WTC11 (cell line): ENCODE data around the gene SYK.

Source experiments
- MAX ChIP-seq: sonication (generic); formaldehyde crosslinking; IDR thresholded peaks from 2 replicates; pipeline ENCODE4 v1.8.0; 2022; ENCODE audit warnings: mild to moderate bottlenecking, missing genetic modification reagents
- PRDM15 ChIP-seq: sonication (generic); formaldehyde crosslinking; IDR thresholded peaks from 2 replicates; pipeline ENCODE4 v1.8.0; 2022; ENCODE audit warnings: missing genetic modification reagents
- TF ChIP-seq, protein P1 (sequence below): fragments of 250-450 bp; sonication (Bioruptor Pico); IDR thresholded peaks from 2 replicates; pipeline ENCODE4 v1.9.0; 2021; ENCODE audit warnings: mild to moderate bottlenecking

GRCh38 chr9:90778746-90779145 lies 22.9 kb upstream of the SYK start:
- TF ChIP-seq, protein P1, sequence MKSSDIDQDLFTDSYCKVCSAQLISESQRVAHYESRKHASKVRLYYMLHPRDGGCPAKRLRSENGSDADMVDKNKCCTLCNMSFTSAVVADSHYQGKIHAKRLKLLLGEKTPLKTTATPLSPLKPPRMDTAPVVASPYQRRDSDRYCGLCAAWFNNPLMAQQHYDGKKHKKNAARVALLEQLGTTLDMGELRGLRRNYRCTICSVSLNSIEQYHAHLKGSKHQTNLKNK (CRISPR knock-in tag) = no peak
- TF ChIP-seq MAX (CRISPR knock-in tag) = no peak
- TF ChIP-seq PRDM15 (CRISPR knock-in tag) = no peak
